Astrocyte (in vitro differentiated cells and primary cell): ENCODE measurements around the gene KCNMA1.

Source experiments
- CTCF ChIP-seq: IDR thresholded peaks from 2 replicates; pipeline ENCODE4 v1.5.1; 2011; ENCODE audit warnings: low read depth, mild to moderate bottlenecking, inconsistent platforms, low read length, moderate library complexity; ENCODE audit not compliant: insufficient read depth
- EZH2 ChIP-seq: IDR thresholded peaks from 2 replicates; pipeline ENCODE4 v1.6.1; 2012; ENCODE audit warnings: mild to moderate bottlenecking, low read length, inconsistent platforms; ENCODE audit not compliant: insufficient read depth

GRCh38 chr10:77287647-77288120 lies 349.9 kb downstream of the KCNMA1 start:
- no peak for TF ChIP-seq CTCF
- no peak for TF ChIP-seq EZH2
